Upper lobe of left lung (tissue), 4 donors: ENCODE data around the gene WT1.

Source experiments
- CTCF ChIP-seq, 6 experiments: fragments of 450-650 bp in 4 of 6; fragments of 200-600 bp in 2 of 6; sonication (generic) in 2 of 6; IDR thresholded peaks; one replicate each; pipeline ENCODE4 v1.5.1; 2016 to 2019; ENCODE audit warnings: antibody characterized with exemption in 6 of 6
- POLR2AphosphoS5 ChIP-seq, 2 donors: sonication (generic); formaldehyde crosslinking; IDR thresholded peaks; one replicate each; pipeline ENCODE4 v1.5.1; 2017; ENCODE audit warnings: antibody characterized with exemption in 2 of 2

DNA sequence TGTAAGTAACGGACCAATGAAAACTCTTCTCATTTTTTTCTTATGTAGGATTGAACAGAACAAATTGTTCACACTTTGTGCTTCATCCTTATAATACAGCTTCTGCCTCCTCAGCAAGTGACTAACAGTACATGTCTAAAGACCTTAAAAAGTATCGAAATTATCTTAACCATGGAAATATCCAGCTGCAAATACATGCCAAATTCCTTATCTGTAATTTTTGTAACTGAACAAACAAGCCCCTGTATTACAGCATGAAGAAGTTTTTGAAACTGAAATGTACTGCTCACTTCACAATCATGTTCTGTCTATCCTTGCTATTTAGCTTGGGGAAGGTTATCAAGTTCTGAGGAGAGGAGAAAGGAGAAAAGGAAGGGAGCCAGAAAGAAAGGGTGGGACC lies 20.4 kb downstream of the WT1 start:
- no peak for TF ChIP-seq CTCF (IDR thresholded peaks at IDR 0.05)
- TF ChIP-seq POLR2AphosphoS5 (IDR thresholded peaks at IDR 0.05), result no peak
